Gastrocnemius medialis (tissue), 4 donors: Measurements from ENCODE around the gene MBIP. TPM values are rescaled to one million over a fixed set of nuclear protein-coding genes. Genes with fewer than 3 reads are reported as not detected.

ENCODE experiments used
- ATAC-seq, 2 donors: fragments of 150-250 bp; one replicate each; pipeline ENCODE4 v1.9.1; 2016
- DNase-seq, 2 donors: peaks; one replicate each; pipeline ENCODE4 v3.0.0-alpha.2; 2019
- H3K27ac ChIP-seq, 4 donors: fragments of 200-600 bp; sonication (generic); 1 replicate in 1 of 4; 2 replicates in 3 of 4; pipeline ENCODE4 v1.5.1; 2016 to 2018; ENCODE audit warnings: mild to moderate bottlenecking in 2 of 4, moderate library complexity in 1 of 4
- H3K27me3 ChIP-seq, 3 donors: fragments of 200-600 bp; sonication (generic) in 2 of 3; 1 replicate in 1 of 3; 2 replicates in 2 of 3; pipeline versions ENCODE4 v1.5.1 to v1.6.0; 2016 to 2019; ENCODE audit warnings: mild to moderate bottlenecking in 1 of 3, moderate library complexity in 1 of 3
- H3K36me3 ChIP-seq, 2 donors: fragments of 200-600 bp; sonication (generic) in 1 of 2; one replicate each; pipeline ENCODE4 v1.5.1; 2017 to 2018
- H3K4me1 ChIP-seq, 2 donors: fragments of 200-600 bp; sonication (generic) in 1 of 2; one replicate each; pipeline ENCODE4 v1.5.1; 2016 to 2017; ENCODE audit warnings: mild to moderate bottlenecking in 2 of 2
- H3K4me3 ChIP-seq, 4 donors: fragments of 200-600 bp; sonication (generic) in 3 of 4; 1 replicate in 1 of 4; 2 replicates in 3 of 4; pipeline ENCODE4 v1.5.1; 2016 to 2019; ENCODE audit warnings: mild to moderate bottlenecking in 2 of 4
- H3K9me3 ChIP-seq, 3 donors: fragments of 200-600 bp; sonication (generic) in 2 of 3; 1 replicate in 1 of 3; 2 replicates in 2 of 3; pipeline ENCODE4 v1.5.1; 2016 to 2019
- POLR2A ChIP-seq, 2 donors: fragments of 450-650 bp; IDR thresholded peaks; one replicate each; pipeline ENCODE4 v1.6.1; 2017; ENCODE audit warnings: antibody characterized with exemption in 2 of 2, mild to moderate bottlenecking in 2 of 2, moderate library complexity in 2 of 2
- in situ Hi-C, 4 donors: fragments of 200-750 bp; cut with MboI; loops; one replicate each; pipeline versions ENCODE4 v1.15.0 to v1.8.0; 2017; ENCODE audit warnings: low sequenced_read_pairs in 4 of 4
- intact Hi-C: fragments of 100-400 bp; cut with DNase I; formaldehyde crosslinking; loops from one replicate; pipeline ENCODE4 v1.15.1; 2023; ENCODE audit warnings: low total_unique reads
- total RNA-seq, 4 donors: library from RNA; depleted of rRNA; stranded (reverse); fragments of >200 nt; gene quantifications; one replicate each; pipeline versions ENCODE4 v1.1.0 to v1.2.3, GENCODE V29; 2016
- TF ChIP-seq, protein P1 (sequence below), 5 experiments: fragments of 450-650 bp in 3 of 5; fragments of 200-600 bp in 2 of 5; sonication (generic) in 2 of 5; IDR thresholded peaks in 4 of 5; conservative IDR thresholded peaks in 1 of 5; 1 replicate in 4 of 5; 2 replicates in 1 of 5; pipeline ENCODE4 v1.5.1; 2016 to 2019; ENCODE audit warnings: antibody characterized with exemption in 5 of 5, mild to moderate bottlenecking in 3 of 5, moderate library complexity in 3 of 5

MBIP gene
- total RNA-seq, 4 donors from 2014 or later, result 1.8 to 4.6 (median 3.5) TPM

DNA sequence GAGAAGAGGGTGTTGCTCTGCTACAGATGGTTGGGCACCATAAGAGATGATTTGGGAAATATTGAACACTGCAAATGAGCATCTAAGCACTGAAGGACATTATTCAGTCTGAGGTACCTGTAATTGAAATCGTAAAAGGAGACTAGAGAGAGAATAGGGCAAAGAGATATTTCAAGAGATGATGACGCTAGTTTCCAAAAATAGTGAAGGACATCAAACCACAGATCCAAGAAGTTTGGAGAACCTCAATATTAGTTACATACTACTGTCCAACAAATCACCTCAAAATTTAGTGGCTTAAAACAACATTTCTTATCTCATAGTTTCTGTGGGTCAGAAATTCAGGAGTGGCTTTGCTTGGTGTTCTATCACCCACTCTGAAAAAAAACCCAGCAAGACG is 4.5 kb upstream of the MBIP start:
- TF ChIP-seq, protein P1, sequence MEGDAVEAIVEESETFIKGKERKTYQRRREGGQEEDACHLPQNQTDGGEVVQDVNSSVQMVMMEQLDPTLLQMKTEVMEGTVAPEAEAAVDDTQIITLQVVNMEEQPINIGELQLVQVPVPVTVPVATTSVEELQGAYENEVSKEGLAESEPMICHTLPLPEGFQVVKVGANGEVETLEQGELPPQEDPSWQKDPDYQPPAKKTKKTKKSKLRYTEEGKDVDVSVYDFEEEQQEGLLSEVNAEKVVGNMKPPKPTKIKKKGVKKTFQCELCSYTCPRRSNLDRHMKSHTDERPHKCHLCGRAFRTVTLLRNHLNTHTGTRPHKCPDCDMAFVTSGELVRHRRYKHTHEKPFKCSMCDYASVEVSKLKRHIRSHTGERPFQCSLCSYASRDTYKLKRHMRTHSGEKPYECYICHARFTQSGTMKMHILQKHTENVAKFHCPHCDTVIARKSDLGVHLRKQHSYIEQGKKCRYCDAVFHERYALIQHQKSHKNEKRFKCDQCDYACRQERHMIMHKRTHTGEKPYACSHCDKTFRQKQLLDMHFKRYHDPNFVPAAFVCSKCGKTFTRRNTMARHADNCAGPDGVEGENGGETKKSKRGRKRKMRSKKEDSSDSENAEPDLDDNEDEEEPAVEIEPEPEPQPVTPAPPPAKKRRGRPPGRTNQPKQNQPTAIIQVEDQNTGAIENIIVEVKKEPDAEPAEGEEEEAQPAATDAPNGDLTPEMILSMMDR (IDR thresholded peaks at IDR 0.05 in 4 of 5, conservative IDR thresholded peaks at IDR 0.05 in 1 of 5), result no peak
- TF ChIP-seq POLR2A (IDR thresholded peaks at IDR 0.05), result no peak
- intact Hi-C loops (loop anchor here (5.0 kb wide), 1 partner anchor 197 kb away; the partner anchor contains the start of gene NKX2-1), in situ Hi-C loops (no loop called here)
- no peak for DNase-seq
- no peaks in the 10 kb centered on the region for H3K27me3 ChIP-seq
- H3K4me3 ChIP-seq, result no peak overlapping the region
- ATAC-seq, result no peak
- no peaks in the 10 kb centered on the region for H3K36me3 ChIP-seq
- no peaks in the 10 kb centered on the region for H3K4me1 ChIP-seq
- H3K9me3 ChIP-seq, result no peaks in the 10 kb centered on the region
- H3K27ac ChIP-seq, result no peak overlapping the region

DNA sequence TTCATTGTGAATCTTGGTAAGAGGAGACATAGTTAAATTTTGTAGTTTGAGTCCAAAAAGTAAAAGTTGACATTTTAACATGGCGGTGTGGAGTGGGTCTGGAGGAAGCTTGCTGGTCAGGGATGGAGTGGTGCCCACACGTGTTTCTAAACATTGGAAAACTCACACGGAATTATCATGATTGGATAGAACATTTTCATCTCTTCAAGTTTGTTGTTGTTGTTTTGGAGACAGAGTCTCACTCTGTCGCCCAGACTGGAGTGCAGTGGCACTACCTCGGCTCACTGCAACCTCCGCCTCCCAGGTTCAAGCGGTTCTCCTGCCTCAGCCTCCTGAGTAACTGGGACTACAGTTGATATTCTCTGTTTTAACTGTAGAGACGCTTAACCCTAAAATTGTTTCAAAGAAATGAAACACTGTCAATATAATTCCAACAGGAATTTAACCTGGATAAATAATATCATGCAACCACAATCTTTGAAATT is 502 bp upstream of the MBIP start:
- H3K27me3 ChIP-seq, result no peaks in the 10 kb centered on the region
- in situ Hi-C loops, result no loop called here
- peaks cover 17 to 19% of the 10 kb centered on the region in 2 donors for H3K4me1 ChIP-seq
- no peaks in the 10 kb centered on the region for H3K9me3 ChIP-seq
- intact Hi-C loops, result loop anchor here (5.0 kb wide), 1 partner anchor 201 kb away; the partner anchor contains the start of gene NKX2-1
- peak overlapping the region; percentile 78 to 97 (median 80) for H3K4me3 ChIP-seq
- no peaks in the 10 kb centered on the region for H3K36me3 ChIP-seq
- peak; percentile 8 to 22 for ATAC-seq
- TF ChIP-seq, protein P1 (IDR thresholded peaks at IDR 0.05 in 4 of 5, conservative IDR thresholded peaks at IDR 0.05 in 1 of 5), result no peak
- no peak for TF ChIP-seq POLR2A (IDR thresholded peaks at IDR 0.05)
- H3K27ac ChIP-seq, result peak overlapping the region; percentile 68 to 81 (median 79)
- no peak for DNase-seq

DNA sequence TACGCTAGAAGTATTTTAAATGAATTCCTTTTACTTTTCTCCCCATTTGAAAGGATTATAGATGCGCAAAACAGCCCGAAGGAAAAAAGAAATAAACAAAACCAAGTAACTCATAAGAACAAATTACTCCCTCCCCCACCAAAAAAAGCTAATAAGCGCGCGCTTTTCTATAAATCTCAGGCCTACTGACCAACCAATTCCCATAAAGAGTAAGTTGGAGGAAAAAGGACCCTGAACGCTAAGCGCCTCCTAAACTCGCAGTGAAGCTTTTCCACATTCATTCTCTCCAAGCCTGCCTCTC is 588 bp downstream of the MBIP start:
- intact Hi-C loops, result loop anchor here (5.0 kb wide), 1 partner anchor 202 kb away; the partner anchor contains the start of gene NKX2-1
- Histone ChIP-seq H3K4me1 (peaks cover 17 to 19% of the 10 kb centered on the region in 2 donors), H3K27me3 (no peaks in the 10 kb centered on the region), H3K9me3 (no peaks in the 10 kb centered on the region), H3K4me3 (peak overlapping the region; percentile 78 to 97 (median 80)), H3K27ac (peak overlapping the region; percentile 68 to 81 (median 79)), H3K36me3 (no peaks in the 10 kb centered on the region)
- TF ChIP-seq POLR2A (IDR thresholded peaks at IDR 0.05), result no peak
- TF ChIP-seq, protein P1 (IDR thresholded peaks at IDR 0.05 in 4 of 5, conservative IDR thresholded peaks at IDR 0.05 in 1 of 5), result no peak
- no peak for ATAC-seq
- in situ Hi-C loops, result no loop called here
- no peak for DNase-seq

DNA sequence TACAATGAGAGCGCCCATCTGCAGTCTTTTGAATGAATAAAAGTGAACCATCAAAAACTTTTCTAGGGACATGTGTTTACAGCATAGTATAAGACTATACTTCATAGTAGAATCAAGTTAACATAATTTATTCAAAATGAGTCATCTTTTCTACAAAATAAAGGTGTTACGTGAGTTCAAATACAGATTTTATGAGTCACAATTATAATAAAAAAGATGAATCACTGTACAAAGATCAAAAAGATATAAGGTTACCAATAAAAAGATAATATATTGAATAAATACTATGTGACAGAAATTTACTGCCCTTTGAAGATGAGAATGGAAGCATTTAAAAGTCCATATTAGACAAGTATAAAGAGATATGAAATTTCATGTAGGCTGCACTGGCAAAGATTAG is 2.8 kb downstream of the MBIP start:
- in situ Hi-C loops, result no loop called here

More for the DNA sequence above, 2.8 kb downstream of the MBIP start:
- no peak for TF ChIP-seq POLR2A (IDR thresholded peaks at IDR 0.05)
- TF ChIP-seq, protein P1 (IDR thresholded peaks at IDR 0.05 in 4 of 5, conservative IDR thresholded peaks at IDR 0.05 in 1 of 5), result no peak
- no peak overlapping the region for H3K27ac ChIP-seq
- DNase-seq (no peak), ATAC-seq (no peak)
- intact Hi-C loops, result no loop called here
- H3K27me3 ChIP-seq, result no peaks in the 10 kb centered on the region
- no peaks in the 10 kb centered on the region for H3K9me3 ChIP-seq
- no peak overlapping the region for H3K4me3 ChIP-seq
- H3K4me1 ChIP-seq, result peaks cover 17 to 19% of the 10 kb centered on the region in 2 donors
- H3K36me3 ChIP-seq, result no peaks in the 10 kb centered on the region
